H9 (cell line): Measurements from ENCODE around the gene RPS16. TPM values are rescaled to one million over a fixed set of nuclear protein-coding genes. Genes with fewer than 3 reads are reported as not detected.

Source experiments
- DNase-seq: peaks from one replicate; pipeline ENCODE4 v3.0.0-alpha.2; 2017
- H2AFZ ChIP-seq: one replicate; pipeline ENCODE4 v1.6.1; 2013; ENCODE audit warnings: mild to moderate bottlenecking, low read length, control low read depth, moderate library complexity
- H2AK5ac ChIP-seq: 2 replicates; pipeline ENCODE4 v1.6.1; 2013; ENCODE audit warnings: low read length, control low read depth, mixed read lengths; ENCODE audit not compliant: insufficient read length
- H2BK120ac ChIP-seq: one replicate; pipeline ENCODE4 v1.6.1; 2013; ENCODE audit warnings: low read depth, mild to moderate bottlenecking, low read length, control low read depth, inconsistent platforms; ENCODE audit not compliant: poor library complexity, severe bottlenecking
- H2BK12ac ChIP-seq: 2 replicates; pipeline ENCODE4 v1.6.1; 2013; ENCODE audit warnings: low read length, control low read depth, mixed read lengths, low read depth; ENCODE audit not compliant: insufficient read length
- H2BK15ac ChIP-seq: 2 replicates; pipeline ENCODE4 v1.6.1; 2013; ENCODE audit warnings: low read depth, low read length, control low read depth
- H2BK20ac ChIP-seq: one replicate; pipeline ENCODE4 v1.6.1; 2013; ENCODE audit warnings: low read depth, mild to moderate bottlenecking, low read length, control low read depth, inconsistent platforms; ENCODE audit not compliant: poor library complexity, severe bottlenecking
- H2BK5ac ChIP-seq: 2 replicates; pipeline ENCODE4 v1.6.1; 2013; ENCODE audit warnings: low read length, control low read depth, mixed read lengths; ENCODE audit not compliant: insufficient read length
- H3K14ac ChIP-seq: 2 replicates; pipeline ENCODE4 v1.6.1; 2013; ENCODE audit warnings: low read length, control low read depth; ENCODE audit not compliant: insufficient read depth
- H3K18ac ChIP-seq: 2 replicates; pipeline ENCODE4 v1.6.1; 2013; ENCODE audit warnings: low read depth, mild to moderate bottlenecking, mixed read lengths, low read length, control low read depth; ENCODE audit not compliant: insufficient read length
- H3K23ac ChIP-seq: 2 replicates; pipeline ENCODE4 v1.6.1; 2013; ENCODE audit warnings: low read length, control low read depth, mixed read lengths, low read depth; ENCODE audit not compliant: insufficient read length
- H3K23me2 ChIP-seq: 2 replicates; pipeline ENCODE4 v1.6.1; 2013; ENCODE audit warnings: low read depth, mild to moderate bottlenecking, mixed read lengths, low read length, control low read depth; ENCODE audit not compliant: insufficient read length, poor library complexity, severe bottlenecking
- H3K27ac ChIP-seq: 2 replicates; pipeline ENCODE4 v1.5.1; 2013; ENCODE audit warnings: low read length, control low read depth, mixed read lengths, low read depth; ENCODE audit not compliant: insufficient read length
- H3K27me3 ChIP-seq: 2 replicates; pipeline ENCODE4 v1.6.1; 2013; ENCODE audit warnings: low read length, control low read depth, inconsistent platforms; ENCODE audit not compliant: insufficient read depth
- H3K4ac ChIP-seq: 2 replicates; pipeline ENCODE4 v1.6.1; 2013; ENCODE audit warnings: low read depth, mild to moderate bottlenecking, control low read depth, inconsistent platforms, low read length, moderate library complexity
- H3K4me1 ChIP-seq: 2 replicates; pipeline ENCODE4 v1.6.1; 2013; ENCODE audit warnings: low read length, control low read depth, inconsistent platforms; ENCODE audit not compliant: insufficient read depth
- H3K4me2 ChIP-seq: 2 replicates; pipeline ENCODE4 v1.6.1; 2013; ENCODE audit warnings: low read length, control low read depth, mixed read lengths; ENCODE audit not compliant: insufficient read length, insufficient read depth
- H3K56ac ChIP-seq: 2 replicates; pipeline ENCODE4 v1.6.1; 2013; ENCODE audit warnings: low read depth, mild to moderate bottlenecking, mixed read lengths, low read length, control low read depth; ENCODE audit not compliant: insufficient read length
- H3K79me1 ChIP-seq: 2 replicates; pipeline ENCODE4 v1.6.1; 2013; ENCODE audit warnings: low read depth, mild to moderate bottlenecking, moderate library complexity, low read length, control low read depth, inconsistent platforms; ENCODE audit not compliant: insufficient read depth, poor library complexity, severe bottlenecking
- H3K79me2 ChIP-seq: 2 replicates; pipeline ENCODE4 v1.6.1; 2013; ENCODE audit warnings: low read length, control low read depth, inconsistent platforms; ENCODE audit not compliant: insufficient read depth
- H3K9ac ChIP-seq: 2 replicates; pipeline ENCODE4 v1.6.1; 2013; ENCODE audit warnings: low read length, control low read depth, mixed read lengths; ENCODE audit not compliant: insufficient read length; ENCODE audit errors: extremely low read depth
- H3K9me3 ChIP-seq: one replicate; pipeline ENCODE4 v1.6.1; 2013; ENCODE audit warnings: low read depth, low read length, inconsistent platforms; ENCODE audit not compliant: control insufficient read depth
- H3T11ph ChIP-seq: one replicate; pipeline ENCODE4 v1.6.1; 2013; ENCODE audit warnings: mild to moderate bottlenecking, low read length, control low read depth, inconsistent platforms
- H4K20me1 ChIP-seq: one replicate; pipeline ENCODE4 v1.6.1; 2013; ENCODE audit not compliant: control insufficient read depth, insufficient read length, insufficient read depth
- H4K5ac ChIP-seq: 2 replicates; pipeline ENCODE4 v1.6.1; 2013; ENCODE audit warnings: low read depth, mild to moderate bottlenecking, mixed read lengths, low read length, control low read depth; ENCODE audit not compliant: insufficient read length
- H4K8ac ChIP-seq: replicated peaks from 2 replicates; pipeline ENCODE4 v1.6.1; 2013; ENCODE audit warnings: low read length, control low read depth, mixed read lengths, low read depth; ENCODE audit not compliant: insufficient read length
- H4K91ac ChIP-seq: 2 replicates; pipeline ENCODE4 v1.6.1; 2013; ENCODE audit warnings: low read depth, mild to moderate bottlenecking, moderate library complexity, mixed read lengths, low read length, control low read depth; ENCODE audit not compliant: insufficient read length
- H3K27ac Mint-ChIP-seq, 3 experiments: 2 replicates in 2 of 3; 3 replicates in 1 of 3; pipeline ENCODE4 v1.8.0; 2020 to 2021; ENCODE audit warnings: mixed read lengths in 3 of 3, mild to moderate bottlenecking in 1 of 3, moderate library complexity in 1 of 3
- H3K27me3 Mint-ChIP-seq: 2 replicates; pipeline ENCODE4 v1.8.0; 2021; ENCODE audit warnings: low read depth, mild to moderate bottlenecking, moderate library complexity, mixed read lengths
- H3K36me3 Mint-ChIP-seq, 3 experiments: 2 replicates in 2 of 3; 3 replicates in 1 of 3; pipeline ENCODE4 v1.8.0; 2020 to 2021; ENCODE audit warnings: low read depth in 3 of 3, mixed read lengths in 3 of 3; ENCODE audit not compliant: insufficient read depth in 1 of 3
- H3K4me1 Mint-ChIP-seq, 2 experiments: 2 replicates each; pipeline ENCODE4 v1.8.0; 2020; ENCODE audit warnings: mixed read lengths in 2 of 2
- H3K4me3 Mint-ChIP-seq, 2 experiments: 2 replicates in 1 of 2; 3 replicates in 1 of 2; pipeline ENCODE4 v1.8.0; 2020 to 2021; ENCODE audit warnings: mild to moderate bottlenecking in 2 of 2, mixed read lengths in 2 of 2, moderate library complexity in 1 of 2
- H3K9me3 Mint-ChIP-seq, 2 experiments: 2 replicates in 1 of 2; 3 replicates in 1 of 2; pipeline ENCODE4 v1.8.0; 2020; ENCODE audit warnings: mild to moderate bottlenecking in 2 of 2, mixed read lengths in 2 of 2, moderate library complexity in 1 of 2
- CTCF ChIP-seq: fragments of 200-600 bp; sonication (generic); conservative IDR thresholded peaks from 3 replicates; pipeline ENCODE4 v1.8.0; 2021; ENCODE audit warnings: antibody characterized with exemption, mild to moderate bottlenecking
- WGBS: extraction: QIAGEN DNeasy Blood & Tissue Kit; methylation state at CpG from one replicate; pipeline ENCODE4 v1.1.7; 2013; ENCODE audit warnings: missing lambda C conversion rate, low lambda C conversion rate, mixed read lengths; ENCODE audit not compliant: insufficient read length; ENCODE audit errors: extremely low coverage; 5-methylcytosine and 5-hydroxymethylcytosine counted together
- total RNA-seq: library from RNA; stranded (reverse); gene quantifications from 2 replicates; pipeline ENCODE4 v1.2.1, GENCODE V29; 2021

The RPS16 gene
- total RNA-seq, 1 experiment from 2014 or later: 2,711 TPM

GRCh38 chr19:39467941-39468340 lies 32.2 kb upstream of the RPS16 start:
- no peak overlapping the region for H3K56ac ChIP-seq
- H3K23ac ChIP-seq: no peak overlapping the region
- H3K79me2 ChIP-seq: no peaks in the 10 kb centered on the region
- H2BK12ac ChIP-seq: no peak overlapping the region
- H2AFZ ChIP-seq: no peak overlapping the region
- no peak overlapping the region for H2BK5ac ChIP-seq
- H3K79me1 ChIP-seq: no peaks in the 10 kb centered on the region
- H2BK120ac ChIP-seq: no peak overlapping the region
- WGBS: no CpG with 5 or more reads among the region's 7 CpGs
- no peak overlapping the region for H3K9ac ChIP-seq
- no peak overlapping the region for H3K4ac ChIP-seq
- H4K8ac ChIP-seq: no peak overlapping the region
- H3K4me1 ChIP-seq: no peaks in the 10 kb centered on the region
- Mint-ChIP-seq H3K27me3 (no peaks in the 10 kb centered on the region; the same call in 1 of the 2 replicates), H3K4me3 (no peak overlapping the region), H3K9me3 (no peaks in the 10 kb centered on the region), H3K36me3 (peaks cover 48 to 86% (median 86%) of the 10 kb centered on the region in 3 experiments), H3K27ac (no peak overlapping the region), H3K4me1 (no peaks in the 10 kb centered on the region)
- no peak overlapping the region for H3K18ac ChIP-seq
- H4K20me1 ChIP-seq: peaks cover 3% of the 10 kb centered on the region
- no peak overlapping the region for H4K91ac ChIP-seq
- H4K5ac ChIP-seq: no peak overlapping the region
- no peaks in the 10 kb centered on the region for H3K27me3 ChIP-seq
- no peak overlapping the region for H2BK20ac ChIP-seq
- no peaks in the 10 kb centered on the region for H3K9me3 ChIP-seq
- H3K23me2 ChIP-seq: no peaks in the 10 kb centered on the region
- no peak overlapping the region for H3K27ac ChIP-seq
- no peak for TF ChIP-seq CTCF
- H2AK5ac ChIP-seq: no peak overlapping the region
- H3K14ac ChIP-seq: no peak overlapping the region
- no peak overlapping the region for H2BK15ac ChIP-seq
- H3T11ph ChIP-seq: no peak overlapping the region
- no peak overlapping the region for H3K4me2 ChIP-seq
- DNase-seq: no peak
